Measurements from ENCODE around the gene SAMD13. TPM values are rescaled to one million over a fixed set of nuclear protein-coding genes. Genes with fewer than 3 reads are reported as not detected.

SAMD13 gene
- total RNA-seq, 1 experiment from 2014 or later = 0.61 TPM

GRCh38 chr1:84376000-84376910, 74.7 kb downstream of the SAMD13 start:
- no peak overlapping the region for H3K56ac ChIP-seq (ENCODE audit: insufficient read length, low read depth, low read length)
- H2BK12ac ChIP-seq (ENCODE audit: insufficient read length, low read depth, low read length) = no peak overlapping the region
- no peak overlapping the region for H2AFZ ChIP-seq (ENCODE audit: low read length)
- no peak overlapping the region for H3K27ac Mint-ChIP-seq
- H3K23me2 ChIP-seq (ENCODE audit: insufficient read length, low read depth, low read length, poor library complexity, severe bottlenecking) = no peaks in the 10 kb centered on the region
- H3K4me2 ChIP-seq (ENCODE audit: insufficient read depth, insufficient read length, low read length) = no peak overlapping the region
- no peak overlapping the region for H2BK20ac ChIP-seq (ENCODE audit: low read depth, low read length, poor library complexity, severe bottlenecking)
- no peak for DNase-seq
- no peaks in the 10 kb centered on the region for H3K9me3 ChIP-seq (ENCODE audit: control insufficient read depth, low read depth, low read length)
- H4K5ac ChIP-seq (ENCODE audit: insufficient read length, low read depth, low read length) = no peak overlapping the region
- TF ChIP-seq, protein P1, sequence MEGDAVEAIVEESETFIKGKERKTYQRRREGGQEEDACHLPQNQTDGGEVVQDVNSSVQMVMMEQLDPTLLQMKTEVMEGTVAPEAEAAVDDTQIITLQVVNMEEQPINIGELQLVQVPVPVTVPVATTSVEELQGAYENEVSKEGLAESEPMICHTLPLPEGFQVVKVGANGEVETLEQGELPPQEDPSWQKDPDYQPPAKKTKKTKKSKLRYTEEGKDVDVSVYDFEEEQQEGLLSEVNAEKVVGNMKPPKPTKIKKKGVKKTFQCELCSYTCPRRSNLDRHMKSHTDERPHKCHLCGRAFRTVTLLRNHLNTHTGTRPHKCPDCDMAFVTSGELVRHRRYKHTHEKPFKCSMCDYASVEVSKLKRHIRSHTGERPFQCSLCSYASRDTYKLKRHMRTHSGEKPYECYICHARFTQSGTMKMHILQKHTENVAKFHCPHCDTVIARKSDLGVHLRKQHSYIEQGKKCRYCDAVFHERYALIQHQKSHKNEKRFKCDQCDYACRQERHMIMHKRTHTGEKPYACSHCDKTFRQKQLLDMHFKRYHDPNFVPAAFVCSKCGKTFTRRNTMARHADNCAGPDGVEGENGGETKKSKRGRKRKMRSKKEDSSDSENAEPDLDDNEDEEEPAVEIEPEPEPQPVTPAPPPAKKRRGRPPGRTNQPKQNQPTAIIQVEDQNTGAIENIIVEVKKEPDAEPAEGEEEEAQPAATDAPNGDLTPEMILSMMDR (conservative IDR thresholded peaks at IDR 0.05) = no peak
- H2BK5ac ChIP-seq (ENCODE audit: insufficient read length, low read length) = no peak overlapping the region
- H3K23ac ChIP-seq (ENCODE audit: insufficient read length, low read depth, low read length) = no peak overlapping the region
- H4K91ac ChIP-seq (ENCODE audit: insufficient read length, low read depth, low read length) = no peak overlapping the region
- no peak overlapping the region for H3K9ac ChIP-seq (ENCODE audit: extremely low read depth, insufficient read length, low read length)
- H3K4me1 Mint-ChIP-seq = no peaks in the 10 kb centered on the region
- no peaks in the 10 kb centered on the region for H3K79me2 ChIP-seq (ENCODE audit: insufficient read depth, low read length)
- no peak overlapping the region for H2BK15ac ChIP-seq (ENCODE audit: low read depth, low read length)
- H2AK5ac ChIP-seq (ENCODE audit: insufficient read length, low read length) = no peak overlapping the region
- WGBS (ENCODE audit: extremely low coverage, insufficient read length, low lambda C conversion rate) = no CpG with 5 or more reads among the region's 7 CpGs
- H3K4me3 Mint-ChIP-seq = no peak overlapping the region
- H3K27me3 Mint-ChIP-seq (ENCODE audit: low read depth) = no peaks in the 10 kb centered on the region
- H3K9me3 Mint-ChIP-seq = no peaks in the 10 kb centered on the region
- H3K36me3 Mint-ChIP-seq (ENCODE audit: insufficient read depth in 1 of 3, low read depth in 3 of 3) = no peaks in the 10 kb centered on the region
- no peak overlapping the region for H2BK120ac ChIP-seq (ENCODE audit: low read depth, low read length, poor library complexity, severe bottlenecking)
- no peaks in the 10 kb centered on the region for H3K79me1 ChIP-seq (ENCODE audit: insufficient read depth, low read depth, low read length, poor library complexity, severe bottlenecking)
- H3K4me1 ChIP-seq (ENCODE audit: insufficient read depth, low read length) = no peaks in the 10 kb centered on the region
- H3K27me3 ChIP-seq (ENCODE audit: insufficient read depth, low read length) = no peaks in the 10 kb centered on the region
- no peak overlapping the region for H3K18ac ChIP-seq (ENCODE audit: insufficient read length, low read depth, low read length)
- no peak overlapping the region for H3T11ph ChIP-seq (ENCODE audit: low read length)
- H4K20me1 ChIP-seq (ENCODE audit: control insufficient read depth, insufficient read depth, insufficient read length) = no peaks in the 10 kb centered on the region
- H3K27ac ChIP-seq (ENCODE audit: insufficient read length, low read depth, low read length) = no peak overlapping the region
- no peak overlapping the region for H3K4ac ChIP-seq (ENCODE audit: low read depth, low read length)
- H3K14ac ChIP-seq (ENCODE audit: insufficient read depth, low read length) = no peak overlapping the region
- no peak overlapping the region for H4K8ac ChIP-seq (replicated peaks; ENCODE audit: insufficient read length, low read depth, low read length)
